Neural crest cell (in vitro differentiated cells): ENCODE measurements around the gene CLVS2. TPM values are rescaled to one million over a fixed set of nuclear protein-coding genes. Genes with fewer than 3 reads are reported as not detected.

ENCODE experiments used
- DNase-seq: peaks from one replicate; pipeline ENCODE4 v3.0.0; 2021; ENCODE audit warnings: low read depth, mixed read lengths, low spot score
- H3K27ac Mint-ChIP-seq: one replicate; pipeline ENCODE4 v1.8.0; 2021; ENCODE audit warnings: mild to moderate bottlenecking, mixed read lengths; ENCODE audit not compliant: unreplicated experiment
- H3K27me3 Mint-ChIP-seq: 2 replicates; pipeline ENCODE4 v1.8.0; 2021; ENCODE audit warnings: low read depth, mild to moderate bottlenecking, mixed read lengths
- H3K36me3 Mint-ChIP-seq: 2 replicates; pipeline ENCODE4 v1.8.0; 2021; ENCODE audit warnings: low read depth, mild to moderate bottlenecking, mixed read lengths
- H3K4me1 Mint-ChIP-seq: 2 replicates; pipeline ENCODE4 v1.8.0; 2021; ENCODE audit warnings: mixed read lengths
- H3K4me3 Mint-ChIP-seq: one replicate; pipeline ENCODE4 v1.8.0; 2021; ENCODE audit warnings: mild to moderate bottlenecking, mixed read lengths
- H3K9me3 Mint-ChIP-seq: 2 replicates; pipeline ENCODE4 v1.8.0; 2021; ENCODE audit warnings: mixed read lengths
- total RNA-seq: library from RNA; stranded (reverse); gene quantifications from 2 replicates; pipeline ENCODE4 v1.2.1, GENCODE V29; 2021
- TF ChIP-seq, protein P1 (sequence below): fragments of 200-600 bp; sonication (generic); conservative IDR thresholded peaks from 2 replicates; pipeline ENCODE4 v1.5.0; 2021; ENCODE audit warnings: antibody characterized with exemption, mild to moderate bottlenecking

CLVS2 gene
- total RNA-seq, 1 donor from 2014 or later, result 1.2 TPM

DNA sequence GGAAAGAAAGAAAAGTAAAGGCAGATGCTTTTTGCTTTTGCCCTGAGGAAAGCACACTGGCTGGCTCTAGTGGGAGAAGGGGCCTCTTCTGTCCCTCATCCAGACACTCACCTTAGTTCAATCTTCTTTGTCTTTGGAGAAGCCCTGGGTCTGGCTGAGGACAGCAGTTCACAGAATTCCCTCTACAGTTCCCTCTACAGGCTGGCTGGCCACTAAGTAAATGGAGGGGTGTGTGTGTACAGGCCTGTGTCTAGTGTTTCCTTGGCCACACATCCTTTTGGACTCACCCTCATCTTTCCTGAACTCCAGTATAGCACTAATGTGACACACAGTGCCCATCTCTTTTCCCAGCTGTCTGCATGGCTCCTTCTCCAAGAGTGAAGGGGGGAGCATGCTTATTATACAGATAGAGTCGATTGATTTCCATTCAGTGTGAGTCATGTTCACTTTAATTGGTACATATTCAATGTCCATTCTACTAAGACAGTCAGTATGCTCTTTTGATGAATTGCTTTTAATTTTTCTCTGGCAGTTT, 26.0 kb upstream of the CLVS2 start:
- H3K4me3 Mint-ChIP-seq, result no peak overlapping the region
- H3K36me3 Mint-ChIP-seq, result no peaks in the 10 kb centered on the region
- no peaks in the 10 kb centered on the region for H3K4me1 Mint-ChIP-seq
- H3K27ac Mint-ChIP-seq, result no peak overlapping the region
- TF ChIP-seq, protein P1, sequence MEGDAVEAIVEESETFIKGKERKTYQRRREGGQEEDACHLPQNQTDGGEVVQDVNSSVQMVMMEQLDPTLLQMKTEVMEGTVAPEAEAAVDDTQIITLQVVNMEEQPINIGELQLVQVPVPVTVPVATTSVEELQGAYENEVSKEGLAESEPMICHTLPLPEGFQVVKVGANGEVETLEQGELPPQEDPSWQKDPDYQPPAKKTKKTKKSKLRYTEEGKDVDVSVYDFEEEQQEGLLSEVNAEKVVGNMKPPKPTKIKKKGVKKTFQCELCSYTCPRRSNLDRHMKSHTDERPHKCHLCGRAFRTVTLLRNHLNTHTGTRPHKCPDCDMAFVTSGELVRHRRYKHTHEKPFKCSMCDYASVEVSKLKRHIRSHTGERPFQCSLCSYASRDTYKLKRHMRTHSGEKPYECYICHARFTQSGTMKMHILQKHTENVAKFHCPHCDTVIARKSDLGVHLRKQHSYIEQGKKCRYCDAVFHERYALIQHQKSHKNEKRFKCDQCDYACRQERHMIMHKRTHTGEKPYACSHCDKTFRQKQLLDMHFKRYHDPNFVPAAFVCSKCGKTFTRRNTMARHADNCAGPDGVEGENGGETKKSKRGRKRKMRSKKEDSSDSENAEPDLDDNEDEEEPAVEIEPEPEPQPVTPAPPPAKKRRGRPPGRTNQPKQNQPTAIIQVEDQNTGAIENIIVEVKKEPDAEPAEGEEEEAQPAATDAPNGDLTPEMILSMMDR, result no peak
- DNase-seq, result no peak
- H3K27me3 Mint-ChIP-seq, result peaks cover 13% of the 10 kb centered on the region
- H3K9me3 Mint-ChIP-seq, result no peaks in the 10 kb centered on the region

DNA sequence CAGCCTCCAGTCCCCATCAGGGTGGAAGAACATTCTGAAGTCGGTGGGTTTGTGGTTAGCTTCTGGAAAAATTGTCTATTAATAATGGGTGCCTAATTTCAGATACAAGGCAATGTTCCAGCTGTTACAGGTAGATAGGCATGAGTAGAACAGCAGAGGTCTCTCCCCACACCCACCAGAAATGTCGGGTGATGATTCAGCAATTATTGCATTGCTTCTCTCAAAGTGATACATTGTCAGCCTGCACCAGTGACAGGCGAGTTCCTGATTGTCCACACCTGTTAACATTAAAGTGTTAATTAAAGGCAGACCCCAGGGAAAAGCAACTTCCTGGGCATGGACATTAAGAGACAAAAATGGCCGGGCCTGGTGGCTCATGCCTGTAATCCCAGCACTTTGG, 18.9 kb upstream of the CLVS2 start:
- Mint-ChIP-seq H3K4me1 (no peaks in the 10 kb centered on the region), H3K27ac (no peak overlapping the region), H3K9me3 (no peaks in the 10 kb centered on the region), H3K27me3 (peaks cover 8% of the 10 kb centered on the region), H3K36me3 (no peaks in the 10 kb centered on the region), H3K4me3 (no peak overlapping the region)
- DNase-seq, result no peak
- TF ChIP-seq, protein P1, result no peak

- no peak overlapping the region for H3K27ac Mint-ChIP-seq
- no peaks in the 10 kb centered on the region for H3K9me3 Mint-ChIP-seq
- DNase-seq, result no peak
- H3K27me3 Mint-ChIP-seq, result peaks cover 43% of the 10 kb centered on the region
- no peaks in the 10 kb centered on the region for H3K36me3 Mint-ChIP-seq
- H3K4me1 Mint-ChIP-seq, result no peaks in the 10 kb centered on the region
- H3K4me3 Mint-ChIP-seq, result no peak overlapping the region
- TF ChIP-seq, protein P1, result no peak
Observed at GRCh38 chr6:122984393-122984792, 11.6 kb upstream of the CLVS2 start.

GRCh38 chr6:122994256-122994655, 1.8 kb upstream of the CLVS2 start:
- DNase-seq, result no peak
- Mint-ChIP-seq H3K4me3 (no peak overlapping the region), H3K27ac (no peak overlapping the region), H3K27me3 (peaks cover 92% of the 10 kb centered on the region), H3K9me3 (no peaks in the 10 kb centered on the region), H3K4me1 (peaks cover 8% of the 10 kb centered on the region), H3K36me3 (no peaks in the 10 kb centered on the region)
- TF ChIP-seq, protein P1, result no peak

DNA sequence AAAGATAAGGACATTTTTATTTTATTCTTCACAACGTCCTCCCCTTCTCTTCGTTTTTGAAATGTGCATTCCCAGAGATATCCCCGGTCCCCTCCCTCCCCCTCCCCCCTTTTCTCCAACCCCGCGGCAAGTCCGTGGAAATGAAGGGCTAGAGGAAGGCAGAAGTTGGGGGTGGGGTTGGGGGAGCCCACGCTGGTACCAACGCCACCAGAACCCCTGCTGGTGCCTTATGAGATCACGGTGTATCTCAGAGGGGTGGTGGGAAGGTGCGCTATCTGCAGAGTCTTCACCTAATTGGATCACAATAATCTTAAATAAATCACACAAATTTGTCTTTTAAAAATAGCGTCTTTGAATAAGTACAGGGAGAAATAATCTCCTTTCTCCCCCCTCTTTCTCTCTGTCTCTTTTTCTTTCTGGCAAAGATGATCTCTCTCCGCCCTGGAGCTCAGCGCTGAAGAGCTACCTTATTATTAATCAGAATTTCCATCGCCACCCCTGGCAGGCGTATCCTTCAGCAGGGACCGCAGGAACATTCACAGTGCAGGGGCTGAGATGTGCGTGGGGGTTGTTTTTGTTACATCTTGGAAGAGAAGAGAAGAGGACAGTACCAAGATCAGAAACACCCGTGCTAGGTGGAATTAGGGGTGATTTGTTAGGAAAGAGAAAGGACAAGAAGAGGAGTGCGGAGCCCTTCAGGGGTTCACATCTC, 915 bp downstream of the CLVS2 start:
- no peaks in the 10 kb centered on the region for H3K9me3 Mint-ChIP-seq
- TF ChIP-seq, protein P1, result peak; percentile 32
- H3K36me3 Mint-ChIP-seq, result no peaks in the 10 kb centered on the region
- peaks cover 92% of the 10 kb centered on the region for H3K27me3 Mint-ChIP-seq
- no peak overlapping the region for H3K27ac Mint-ChIP-seq
- peak overlapping the region; percentile 92 for H3K4me3 Mint-ChIP-seq
- peaks cover 8% of the 10 kb centered on the region for H3K4me1 Mint-ChIP-seq
- no peak for DNase-seq
